Heart right ventricle (tissue), 16 donors: ENCODE results near the gene SIRPD. TPM values are rescaled to one million over a fixed set of nuclear protein-coding genes. Genes with fewer than 3 reads are reported as not detected.

ENCODE experiments used
- ATAC-seq, 8 donors: fragments of 200-7000 bp; cut with Tn5 transposase; one replicate each; pipeline ENCODE4 v1.9.1; 2020; ENCODE audit warnings: mild to moderate bottlenecking in 8 of 8, moderate library complexity in 8 of 8, moderate number of reproducible peaks in 1 of 8
- DNase-seq, 2 donors: peaks; one replicate each; pipeline ENCODE4 v3.0.0-alpha.2; 2020
- H3K27ac ChIP-seq, 10 donors: fragments of 200-600 bp; sonication (generic) in 2 of 10; one replicate each; pipeline versions ENCODE4 v1.5.0 to v1.8.0; 2020 to 2022; ENCODE audit warnings: mild to moderate bottlenecking in 3 of 10
- H3K27me3 ChIP-seq, 7 donors: fragments of 200-600 bp; one replicate each; pipeline ENCODE4 v1.8.0; 2021 to 2022; ENCODE audit warnings: mild to moderate bottlenecking in 2 of 7
- H3K36me3 ChIP-seq, 9 donors: fragments of 200-600 bp; sonication (generic) in 1 of 9; one replicate each; pipeline versions ENCODE4 v1.5.0 to v1.8.0; 2020 to 2022; ENCODE audit warnings: mild to moderate bottlenecking in 2 of 9
- H3K4me1 ChIP-seq, 9 donors: fragments of 200-600 bp; sonication (generic) in 1 of 9; one replicate each; pipeline versions ENCODE4 v1.5.0 to v1.8.0; 2020 to 2022; ENCODE audit warnings: mild to moderate bottlenecking in 4 of 9
- H3K4me3 ChIP-seq, 10 donors: fragments of 200-600 bp; sonication (generic) in 2 of 10; one replicate each; pipeline versions ENCODE4 v1.5.0 to v1.8.0; 2020 to 2022; ENCODE audit warnings: mild to moderate bottlenecking in 7 of 10, moderate library complexity in 2 of 10
- H3K9me3 ChIP-seq, 11 donors: fragments of 200-600 bp in 10 of 11; sonication (generic) in 2 of 11; one replicate each; pipeline versions ENCODE4 v1.5.0 to v1.8.0; 2013 to 2022; ENCODE audit warnings: mild to moderate bottlenecking in 2 of 11, control low read depth in 1 of 11, moderate library complexity in 1 of 11
- CTCF ChIP-seq, 9 donors: fragments of 200-600 bp; sonication (generic) in 2 of 9; IDR thresholded peaks; one replicate each; pipeline versions ENCODE4 v1.5.0 to v1.8.0; 2021 to 2022; ENCODE audit warnings: antibody characterized with exemption in 9 of 9, mild to moderate bottlenecking in 5 of 9, moderate library complexity in 1 of 9
- whole genome bisulfite sequencing, 2 donors: extraction: QIAGEN DNeasy Blood & Tissue Kit; methylation state at CpG; one replicate each; pipeline ENCODE4 v1.1.7; 2013; ENCODE audit warnings: inconsistent platforms in 1 of 2; 5-methylcytosine and 5-hydroxymethylcytosine counted together
- intact Hi-C, 10 donors: fragments of 100-400 bp; cut with DNase I; formaldehyde crosslinking; loops; one replicate each; pipeline versions ENCODE4 v1.11.1 to v1.14.2; 2022
- long read RNA-seq, 3 donors: library from polyadenylated mRNA; unstranded; transcript quantifications; one replicate each; pipeline ENCODE4 v2.0.0, GENCODE V29; 2020 to 2021
- polyA plus RNA-seq, 2 donors: library from polyadenylated mRNA; stranded (reverse); fragments of 200-250 nt; gene quantifications; one replicate each; pipeline ENCODE4 v1.2.3, GENCODE V29; 2013
- total RNA-seq, 10 donors: library from RNA; stranded (reverse); fragmentation: NEBNext Ultra II Directional in 3 of 10; extraction: Animal tissue kit (Norgen Biotek cat#: 25700) in 3 of 10; gene quantifications; one replicate each; pipeline versions ENCODE4 v1.2.1 to v1.2.4, GENCODE V29; 2021 to 2023
- donor health status: Arrhythmogenic right ventricular cardiomyopathy.
- donor health status: ischemic (EF 13 %, LVEDD 7.1; RV severe dilation, severe dysfunction).
- donor health status: healthy with polysubstance abuse.
- donor health status: DM: no; HTN: yes; CAD: no.
- donor health status: DM: no; HTN: no; CAD: no.
- donor health status: ischemic (EF 25% LVEDD 6.9; RV normal size, moderate dysfunction).
- donor health status: ischemic (EF 25% LVEDD 5.7; RV mildly dilated, moderate dysfunction).
- donor health status: healthy.
- donor health status: DM: yes; HTN: yes; CAD: no.
- donor health status: Ischemic cardiomyopathy.
- donor health status: ischemic (EF 35%, LVEDD 5.7; RV mildly dilated, moderate dysfunction).
- donor health status: nonischemic (EF 11% LVEDD 7.7; RV severe dilation, severe dysfunction).
- donor health status: DM: yes; HTN: yes; CAD: no.
- donor health status: PGD.
- donor health status: ischemic (EF 29% LVEDD 5.4; RV normal size, mild dysfunction).
- donor health status: nonischemic (EF 23%, LVEDD 6.1; RV moderate dilation, normal function).

The SIRPD gene
- total RNA-seq (under 1 TPM in 1 of 10 donors, not detected in 9; 0.23 TPM), polyA plus RNA-seq (under 1 TPM in 1 of 2 donors, not detected in 1; 0.17 TPM)
- long read RNA-seq, donor 1: 0 reads
- long read RNA-seq, donor 2: 0 reads
- long read RNA-seq, donor 3: 0 reads

- ATAC-seq: no peak
- intact Hi-C loops: no loop called here
- Histone ChIP-seq H3K36me3 (no peaks in the 10 kb centered on the region), H3K27ac (no peak within 1 kb of the TSS), H3K4me1 (no peaks in the 10 kb centered on the region), H3K4me3 (no peak within 1 kb of the TSS), H3K27me3 (peaks cover 0 to 11% (median under 1%) of the 10 kb centered on the region in 7 donors), H3K9me3 (peaks cover 0 to 18% (median 0%) of the 10 kb centered on the region in 11 donors)
- no peak for TF ChIP-seq CTCF (IDR thresholded peaks at IDR 0.05)
- DNase-seq: no peak
- WGBS, 2 donors: 58 to 66% methylated on average over 2 of the region's 2 CpGs
Observed at GRCh38 chr20:1557605-1558004, at the start of gene SIRPD. TSS of gene SIRPD (minus strand) at chr20:1557705. CDS start at chr20:1557653, 52 bp downstream.

GRCh38 chr20:1600736-1601135, 43.2 kb upstream of the SIRPD start:
- WGBS, 2 donors: 70% methylated on average over 5 of the region's 5 CpGs; no CpG with 5 or more reads in 1 of the 2 donors
- intact Hi-C loops: no loop called here
- Histone ChIP-seq H3K27ac (no peak overlapping the region), H3K36me3 (no peaks in the 10 kb centered on the region), H3K9me3 (no peaks in the 10 kb centered on the region), H3K4me3 (no peak overlapping the region), H3K4me1 (no peaks in the 10 kb centered on the region), H3K27me3 (no peaks in the 10 kb centered on the region)
- no peak for DNase-seq
- no peak for TF ChIP-seq CTCF (IDR thresholded peaks at IDR 0.05)
- ATAC-seq: no peak

DNA sequence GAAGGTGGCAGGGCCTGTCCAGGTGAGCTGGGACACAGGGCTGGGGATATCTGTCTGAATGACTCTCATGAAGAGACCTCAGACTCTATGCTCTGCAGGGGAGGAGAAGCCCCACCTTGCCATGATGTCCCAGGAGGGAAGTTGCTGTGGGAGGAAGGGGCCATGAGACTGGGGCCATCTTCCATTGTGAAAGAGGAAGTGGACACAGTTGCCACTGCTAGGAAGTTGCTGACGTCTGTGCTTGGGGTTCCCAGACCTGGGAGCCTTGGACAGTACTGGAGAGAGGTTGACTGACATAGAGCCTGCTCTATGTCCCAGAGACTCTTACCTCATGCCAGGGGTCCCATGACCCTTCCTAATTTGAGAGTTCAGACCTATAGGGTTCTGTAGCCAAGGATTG, 37.8 kb upstream of the SIRPD start:
- no peak for TF ChIP-seq CTCF (IDR thresholded peaks at IDR 0.05)
- Histone ChIP-seq H3K27me3 (no peaks in the 10 kb centered on the region), H3K27ac (peak overlapping the region in 1 of 10 donors; percentile 62), H3K4me3 (no peak overlapping the region), H3K36me3 (no peaks in the 10 kb centered on the region), H3K9me3 (no peaks in the 10 kb centered on the region), H3K4me1 (no peaks in the 10 kb centered on the region)
- ATAC-seq: no peak
- 62% methylated on average over 1 of the region's 1 CpG; no CpG with 5 or more reads in 1 of the 2 donors for WGBS, 2 donors
- intact Hi-C loops: no loop called here
- no peak for DNase-seq

- Histone ChIP-seq H3K27me3 (no peaks in the 10 kb centered on the region), H3K4me3 (peak overlapping the region in 1 of 10 donors; percentile 36), H3K9me3 (no peaks in the 10 kb centered on the region), H3K4me1 (no peaks in the 10 kb centered on the region), H3K36me3 (no peaks in the 10 kb centered on the region), H3K27ac (peak overlapping the region in 1 of 10 donors; percentile 87)
- TF ChIP-seq CTCF (IDR thresholded peaks at IDR 0.05): no peak
- no peak for ATAC-seq
- no peak for DNase-seq
- intact Hi-C loops: no loop called here
- WGBS, 2 donors: 52% methylated on average over 9 of the region's 9 CpGs; no CpG with 5 or more reads in 1 of the 2 donors
Observed at GRCh38 chr20:1588533-1589460, 31.3 kb upstream of the SIRPD start.
